ENCODE results near the gene WNT5B.
A peak's percentile ranks its signal among the peaks of the same experiment; 100 is the strongest.

WNT5B gene

DNA sequence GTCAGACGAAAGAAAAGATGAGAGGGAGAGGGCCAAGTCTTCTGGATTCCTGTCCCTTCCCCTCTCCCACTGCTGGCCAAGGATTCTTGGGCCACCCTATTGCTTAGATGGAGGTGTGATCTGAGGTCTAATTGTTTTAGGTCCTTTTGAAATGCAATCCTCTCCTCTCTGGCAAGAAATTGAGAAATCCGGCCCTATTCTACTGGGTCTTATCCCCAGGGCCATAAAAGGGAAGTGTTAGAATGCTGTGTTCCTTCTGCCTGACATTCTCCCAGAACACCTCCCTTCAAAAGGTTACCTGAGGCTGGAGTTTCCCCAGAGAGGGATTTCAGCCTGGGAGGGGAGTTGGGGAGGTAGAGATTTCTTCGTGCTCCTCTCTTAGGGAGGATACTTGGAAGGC lies 4.4 kb downstream of the WNT5B start:
- Histone ChIP-seq H3K4me3 (replicated peaks; ENCODE audit: low read depth, low read length) (no peak overlapping the region), H3K36me3 (ENCODE audit: control insufficient read depth, insufficient read depth, low read length) (peaks cover 1% of the 10 kb centered on the region; the same call in 1 of the 2 replicates), H3K27me3 (replicated peaks; ENCODE audit: control insufficient read depth, insufficient read depth, low read length) (no peaks in the 10 kb centered on the region; the same call in 1 of the 2 replicates)
- DNase-seq (ENCODE audit: extremely low read depth, insufficient read length) = no peak
- TF ChIP-seq, protein P1, sequence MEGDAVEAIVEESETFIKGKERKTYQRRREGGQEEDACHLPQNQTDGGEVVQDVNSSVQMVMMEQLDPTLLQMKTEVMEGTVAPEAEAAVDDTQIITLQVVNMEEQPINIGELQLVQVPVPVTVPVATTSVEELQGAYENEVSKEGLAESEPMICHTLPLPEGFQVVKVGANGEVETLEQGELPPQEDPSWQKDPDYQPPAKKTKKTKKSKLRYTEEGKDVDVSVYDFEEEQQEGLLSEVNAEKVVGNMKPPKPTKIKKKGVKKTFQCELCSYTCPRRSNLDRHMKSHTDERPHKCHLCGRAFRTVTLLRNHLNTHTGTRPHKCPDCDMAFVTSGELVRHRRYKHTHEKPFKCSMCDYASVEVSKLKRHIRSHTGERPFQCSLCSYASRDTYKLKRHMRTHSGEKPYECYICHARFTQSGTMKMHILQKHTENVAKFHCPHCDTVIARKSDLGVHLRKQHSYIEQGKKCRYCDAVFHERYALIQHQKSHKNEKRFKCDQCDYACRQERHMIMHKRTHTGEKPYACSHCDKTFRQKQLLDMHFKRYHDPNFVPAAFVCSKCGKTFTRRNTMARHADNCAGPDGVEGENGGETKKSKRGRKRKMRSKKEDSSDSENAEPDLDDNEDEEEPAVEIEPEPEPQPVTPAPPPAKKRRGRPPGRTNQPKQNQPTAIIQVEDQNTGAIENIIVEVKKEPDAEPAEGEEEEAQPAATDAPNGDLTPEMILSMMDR (IDR thresholded peaks at IDR 0.05; ENCODE audit: insufficient read depth, low read length, poor library complexity, severe bottlenecking) = no peak

GRCh38 chr12:1634149-1634548 lies 5.1 kb downstream of the WNT5B start:
- TF ChIP-seq, protein P1 (IDR thresholded peaks at IDR 0.05; ENCODE audit: insufficient read depth, low read length, poor library complexity, severe bottlenecking) = no peak
- H3K36me3 ChIP-seq (ENCODE audit: control insufficient read depth, insufficient read depth, low read length) = peaks cover 1% of the 10 kb centered on the region; the same call in 1 of the 2 replicates
- DNase-seq (ENCODE audit: extremely low read depth, insufficient read length) = no peak
- no peaks in the 10 kb centered on the region; the same call in 1 of the 2 replicates for H3K27me3 ChIP-seq (replicated peaks; ENCODE audit: control insufficient read depth, insufficient read depth, low read length)
- no peak overlapping the region for H3K4me3 ChIP-seq (replicated peaks; ENCODE audit: low read depth, low read length)

DNA sequence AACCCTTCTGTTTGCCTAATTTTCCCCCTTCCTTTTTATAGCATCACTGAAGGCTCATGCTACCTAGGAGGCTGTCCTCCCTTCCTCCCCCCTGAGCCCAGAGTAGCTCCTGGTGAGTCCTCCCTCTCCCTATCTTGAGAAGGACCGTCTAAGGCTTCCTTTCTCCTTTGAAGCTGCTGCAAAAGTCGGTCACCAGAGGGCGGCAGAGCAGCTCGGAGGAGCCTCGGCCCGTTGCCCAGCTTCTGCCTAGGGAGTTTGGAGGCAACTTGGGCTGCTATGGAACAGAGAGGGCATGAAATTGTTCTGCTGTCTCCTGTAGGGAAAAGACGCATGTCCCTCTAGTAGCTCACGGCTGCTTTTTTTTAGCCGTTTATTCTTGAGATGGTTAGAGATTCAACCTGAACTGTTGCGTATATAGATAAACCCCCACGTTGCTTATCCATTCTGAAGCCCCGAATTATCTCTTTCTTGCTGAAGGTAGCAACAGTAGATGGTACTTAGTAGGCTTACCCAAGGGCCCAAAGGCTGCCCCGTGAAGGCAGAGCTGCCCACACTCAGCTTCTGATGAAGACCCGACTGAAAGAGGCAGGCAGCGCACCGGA lies 5.7 kb downstream of the WNT5B start:
- H3K36me3 ChIP-seq (ENCODE audit: control insufficient read depth, insufficient read depth, low read length) = peaks cover 1% of the 10 kb centered on the region; the same call in 1 of the 2 replicates
- no peaks in the 10 kb centered on the region; the same call in 1 of the 2 replicates for H3K27me3 ChIP-seq (replicated peaks; ENCODE audit: control insufficient read depth, insufficient read depth, low read length)
- no peak for DNase-seq (ENCODE audit: extremely low read depth, insufficient read length)
- TF ChIP-seq, protein P1 (IDR thresholded peaks at IDR 0.05; ENCODE audit: insufficient read depth, low read length, poor library complexity, severe bottlenecking) = peak; percentile 84
- H3K4me3 ChIP-seq (replicated peaks; ENCODE audit: low read depth, low read length) = no peak overlapping the region

- no peak for DNase-seq (ENCODE audit: extremely low read depth, insufficient read length)
- TF ChIP-seq, protein P1 (IDR thresholded peaks at IDR 0.05; ENCODE audit: insufficient read depth, low read length, poor library complexity, severe bottlenecking) = no peak
- Histone ChIP-seq H3K27me3 (replicated peaks; ENCODE audit: control insufficient read depth, insufficient read depth, low read length) (no peaks in the 10 kb centered on the region), H3K4me3 (replicated peaks; ENCODE audit: low read depth, low read length) (no peak overlapping the region), H3K36me3 (ENCODE audit: control insufficient read depth, insufficient read depth, low read length) (peaks cover 1% of the 10 kb centered on the region; the same call in 1 of the 2 replicates)
Measured at GRCh38 chr12:1635301-1636095, 6.5 kb downstream of the WNT5B start.

GRCh38 chr12:1638203-1638602 lies 9.2 kb downstream of the WNT5B start:
- Histone ChIP-seq H3K36me3 (ENCODE audit: control insufficient read depth, insufficient read depth, low read length) (no peaks in the 10 kb centered on the region; the same call in 1 of the 2 replicates), H3K4me3 (replicated peaks; ENCODE audit: low read depth, low read length) (no peak overlapping the region), H3K27me3 (replicated peaks; ENCODE audit: control insufficient read depth, insufficient read depth, low read length) (no peaks in the 10 kb centered on the region)
- TF ChIP-seq, protein P1 (IDR thresholded peaks at IDR 0.05; ENCODE audit: insufficient read depth, low read length, poor library complexity, severe bottlenecking) = no peak
- no peak for DNase-seq (ENCODE audit: extremely low read depth, insufficient read length)

All from GM06990 (cell line).